Activated naive CD8-positive, alpha-beta T cell treated with anti-CD3 and anti-CD28 coated beads, Interleukin-2, amount 50 U/mL, for 16 hours (primary cell): ENCODE data around the gene VAV3.

Experiments
- DNase-seq: peaks from one replicate; pipeline ENCODE4 v3.0.0-alpha.2; 2020; ENCODE audit warnings: low read depth, low spot score

VAV3 gene

DNA sequence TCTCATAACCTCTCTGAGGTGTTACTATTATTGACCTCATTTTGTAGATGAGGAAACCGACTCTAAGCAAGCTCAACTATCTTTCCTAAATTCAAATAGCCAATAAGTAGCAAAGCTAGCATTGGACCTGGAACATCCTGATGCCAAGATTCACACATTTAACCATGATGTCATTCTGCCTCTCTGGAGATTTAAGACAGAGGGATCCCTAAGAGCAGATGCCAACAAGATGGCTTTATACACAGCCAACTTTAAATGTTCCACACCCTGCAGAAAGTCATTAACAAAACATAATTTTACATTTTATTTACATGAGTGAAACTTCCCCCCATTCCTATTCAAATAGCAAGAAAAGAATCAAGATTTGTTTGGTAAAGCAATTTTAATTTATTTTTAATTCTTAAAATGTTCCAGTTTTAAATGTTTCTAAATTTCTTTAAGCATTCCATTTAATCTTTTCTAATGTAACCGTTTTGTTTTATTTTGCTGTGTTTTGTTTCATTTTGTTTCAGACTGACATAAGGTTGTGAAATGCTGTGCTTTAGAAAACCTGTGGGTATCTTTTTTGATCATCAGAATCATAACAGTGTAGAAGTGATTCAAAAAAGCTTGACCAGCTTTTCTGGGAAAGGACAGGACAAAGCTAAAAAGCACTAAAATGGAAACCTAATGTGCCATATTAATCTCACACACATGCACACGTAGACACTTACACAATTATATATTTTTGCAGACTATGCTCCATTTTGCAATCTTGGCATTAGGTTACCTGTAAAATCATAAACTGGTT lies 7.6 kb upstream of the VAV3 start:
- DNase-seq, result no peak

DNA sequence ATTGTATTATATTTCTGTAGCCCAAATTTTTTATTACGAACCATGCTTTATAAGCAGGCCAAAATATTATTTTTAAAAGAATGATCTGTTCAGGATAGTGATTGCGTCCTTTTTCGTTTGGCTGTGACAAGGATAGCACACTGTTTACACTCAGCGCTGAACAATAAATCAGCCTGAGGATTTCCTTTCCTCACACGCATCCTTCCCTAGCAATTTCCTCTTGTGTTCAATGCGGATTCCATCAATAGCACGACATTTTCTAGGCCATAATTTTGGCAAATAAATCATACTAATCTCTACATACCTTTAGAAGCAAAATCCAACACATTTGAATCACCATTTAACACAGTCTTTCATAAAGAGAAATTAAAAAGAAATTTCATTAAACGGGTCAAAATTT lies 1.6 kb upstream of the VAV3 start:
- no peak for DNase-seq

DNA sequence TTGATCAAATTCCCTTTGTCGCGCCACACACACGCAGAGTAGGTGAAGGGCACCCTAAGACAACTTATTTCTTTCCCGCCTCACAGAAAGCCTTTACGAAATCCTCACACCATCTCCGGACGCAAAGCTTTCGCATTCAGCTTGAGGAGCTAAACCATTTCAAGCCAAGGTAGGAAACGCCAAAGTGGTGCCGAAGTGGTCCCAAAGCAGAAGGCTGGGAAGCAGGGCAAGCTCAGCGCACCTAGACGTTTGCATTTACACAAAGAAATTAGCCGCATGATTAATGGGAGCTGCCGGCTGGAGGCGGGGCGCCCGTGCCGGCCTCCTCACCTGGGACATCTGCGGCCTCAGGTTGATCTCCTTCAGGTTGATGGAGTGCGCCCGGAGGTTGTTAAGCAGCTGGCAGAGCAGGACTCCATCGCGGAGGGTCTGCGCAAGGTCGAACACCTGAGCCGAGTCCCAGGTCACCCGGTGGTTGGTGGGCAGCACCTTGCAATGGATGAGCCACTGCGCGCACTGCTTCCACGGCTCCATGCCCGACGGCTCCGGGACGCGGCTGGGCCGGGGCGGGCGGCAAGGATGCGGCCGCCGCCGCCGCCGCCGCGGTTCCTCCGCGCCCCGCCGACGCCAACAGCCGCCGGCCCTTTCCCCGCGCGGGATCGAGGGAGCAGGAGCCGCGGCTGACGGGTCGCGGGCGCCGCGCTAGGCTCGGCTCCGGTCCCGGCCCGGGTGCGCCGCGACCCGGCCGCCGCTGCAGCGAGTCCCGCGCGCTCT lies 457 bp downstream of the VAV3 start:
- DNase-seq, result no peak

- DNase-seq, result no peak
These were observed 1.2 kb downstream of the VAV3 start for GRCh38 chr1:107963601-107964335.

GRCh38 chr1:107963008-107963407 lies 2.0 kb downstream of the VAV3 start:
- DNase-seq, result no peak

DNA sequence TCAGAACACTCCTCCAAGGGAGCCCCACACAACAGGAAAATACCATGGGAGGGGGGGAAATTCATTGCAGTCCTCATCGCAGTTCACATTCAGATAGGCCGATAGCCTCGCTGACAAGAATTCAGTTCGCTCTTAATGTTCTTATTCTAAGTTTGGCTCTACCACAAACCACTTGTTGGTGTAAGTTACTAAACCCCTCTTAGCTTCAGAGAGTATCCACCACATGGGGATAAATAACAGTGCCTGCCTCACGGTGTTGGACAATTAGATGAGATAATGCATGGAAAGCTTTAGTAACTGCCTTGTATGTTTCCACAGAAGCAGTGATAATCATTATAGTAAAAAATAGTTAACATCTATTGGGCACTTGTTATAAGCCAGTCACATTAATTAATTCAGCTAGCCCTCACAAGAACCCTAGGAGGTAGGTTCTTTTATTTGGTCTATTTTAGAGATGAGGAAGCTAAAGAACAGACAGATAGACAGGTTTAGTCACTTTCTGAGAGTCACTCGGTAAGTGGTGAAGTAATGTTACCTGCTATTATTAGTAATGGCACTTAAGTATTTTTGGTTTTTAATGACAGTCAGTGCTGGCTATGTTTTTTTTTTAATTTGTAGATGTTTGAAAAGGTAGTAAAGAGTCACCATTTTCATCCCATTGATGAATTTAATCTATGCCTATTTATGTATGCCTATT lies 10.1 kb downstream of the VAV3 start:
- no peak for DNase-seq

DNA sequence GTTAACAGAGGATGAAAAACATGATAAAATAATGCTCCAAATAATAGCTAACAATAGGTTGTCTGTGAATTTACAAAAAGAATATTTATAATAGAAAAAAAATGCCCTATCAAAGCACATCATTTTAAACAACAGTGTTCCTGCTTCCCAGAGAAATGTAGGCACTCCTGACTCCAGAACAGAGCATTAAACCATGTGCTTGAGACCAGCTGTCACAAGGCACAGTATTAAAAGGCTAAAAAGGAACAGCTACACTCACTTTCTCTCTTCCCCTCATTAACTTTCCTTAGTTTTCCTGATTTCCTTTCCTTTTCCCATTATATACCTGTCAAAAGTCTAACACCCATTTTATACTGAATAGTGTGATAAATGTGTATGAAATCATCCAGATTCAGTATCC lies 10.9 kb downstream of the VAV3 start:
- no peak for DNase-seq

DNA sequence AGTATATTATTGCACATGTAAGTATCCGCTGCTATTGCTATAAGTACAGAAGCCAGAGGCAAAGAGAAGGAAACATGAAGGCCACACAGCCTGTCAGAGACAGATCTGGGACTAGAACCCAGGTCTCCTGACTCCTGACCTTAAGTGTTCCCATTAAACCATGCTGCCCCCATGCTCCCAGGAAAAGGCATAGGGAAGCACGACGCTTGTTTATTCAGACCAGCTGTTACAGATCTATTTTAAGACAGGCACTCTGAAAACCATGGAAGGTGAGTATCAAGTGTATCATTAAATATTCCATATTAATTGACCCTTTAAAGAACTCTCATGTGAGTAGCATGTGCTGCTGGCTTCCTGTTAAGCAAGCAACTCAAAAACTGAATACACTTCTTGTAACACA lies 11.4 kb downstream of the VAV3 start:
- DNase-seq, result no peak

DNA sequence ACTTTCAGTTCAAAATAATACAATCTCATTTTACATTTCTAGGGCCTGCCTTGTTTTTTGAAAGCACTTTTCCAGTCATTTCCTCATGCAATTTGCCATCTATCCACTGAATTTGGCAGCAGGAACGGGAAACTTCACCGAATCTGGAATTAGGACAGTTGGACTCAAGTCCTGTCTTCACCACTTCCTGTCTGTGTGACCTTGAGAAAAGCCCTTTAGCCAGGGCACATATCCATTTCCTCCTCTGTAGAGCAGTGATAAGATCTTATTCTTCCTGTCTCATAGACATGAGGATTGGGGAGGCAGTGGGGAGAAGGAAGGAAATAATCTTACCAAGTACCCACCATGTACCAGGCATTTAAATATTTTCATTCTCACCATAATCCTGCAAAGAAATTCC lies 12.0 kb downstream of the VAV3 start:
- DNase-seq, result no peak

DNA sequence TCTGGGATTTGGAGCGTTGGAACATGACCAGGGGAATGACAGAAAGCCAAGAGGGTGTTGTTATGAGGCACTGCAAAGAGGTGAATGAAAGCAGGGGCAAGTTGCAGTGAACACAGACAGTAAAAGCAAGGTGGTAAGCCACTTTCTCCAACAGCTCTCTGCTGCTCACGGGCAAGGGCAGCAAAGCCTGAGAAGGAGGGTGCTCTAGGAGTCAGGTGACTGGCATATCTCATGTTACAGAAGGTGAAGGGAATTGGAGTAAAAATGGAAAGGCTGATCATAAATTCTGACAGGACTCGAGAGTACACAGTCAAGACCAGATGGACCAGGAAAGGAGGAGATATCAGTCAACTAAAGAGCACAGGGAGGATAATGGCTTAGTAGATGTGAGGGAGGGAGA lies 14.5 kb downstream of the VAV3 start:
- no peak for DNase-seq

GRCh38 chr1:107949467-107950253 lies 15.3 kb downstream of the VAV3 start:
- no peak for DNase-seq

GRCh38 chr1:107946794-107947193 lies 18.2 kb downstream of the VAV3 start:
- DNase-seq, result no peak

GRCh38 chr1:107943694-107944093 lies 21.3 kb downstream of the VAV3 start:
- no peak for DNase-seq

GRCh38 chr1:107942814-107943213 lies 22.2 kb downstream of the VAV3 start:
- DNase-seq, result no peak

DNA sequence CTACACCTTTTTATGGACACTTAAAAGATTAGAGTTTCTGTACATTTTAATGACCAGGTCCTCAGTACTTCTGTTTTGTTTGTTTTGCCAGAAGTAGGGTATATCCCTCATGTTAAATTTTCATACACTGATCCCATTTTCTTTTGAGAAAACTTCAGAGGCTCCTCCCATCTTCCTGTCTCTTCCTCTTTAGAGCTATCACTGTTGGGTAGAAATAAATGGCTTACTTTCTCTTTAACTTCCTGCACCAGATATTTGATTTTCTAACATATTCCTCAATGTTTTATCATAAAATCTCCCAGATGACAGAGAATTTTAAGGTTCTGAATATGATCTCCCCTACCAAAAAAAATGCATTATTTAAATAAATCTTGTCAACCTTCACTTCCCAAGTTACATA lies 23.4 kb downstream of the VAV3 start:
- DNase-seq, result no peak

GRCh38 chr1:107941123-107941522 lies 23.9 kb downstream of the VAV3 start:
- DNase-seq, result no peak

- DNase-seq, result no peak
These were observed 24.3 kb downstream of the VAV3 start for GRCh38 chr1:107940701-107941100.

DNA sequence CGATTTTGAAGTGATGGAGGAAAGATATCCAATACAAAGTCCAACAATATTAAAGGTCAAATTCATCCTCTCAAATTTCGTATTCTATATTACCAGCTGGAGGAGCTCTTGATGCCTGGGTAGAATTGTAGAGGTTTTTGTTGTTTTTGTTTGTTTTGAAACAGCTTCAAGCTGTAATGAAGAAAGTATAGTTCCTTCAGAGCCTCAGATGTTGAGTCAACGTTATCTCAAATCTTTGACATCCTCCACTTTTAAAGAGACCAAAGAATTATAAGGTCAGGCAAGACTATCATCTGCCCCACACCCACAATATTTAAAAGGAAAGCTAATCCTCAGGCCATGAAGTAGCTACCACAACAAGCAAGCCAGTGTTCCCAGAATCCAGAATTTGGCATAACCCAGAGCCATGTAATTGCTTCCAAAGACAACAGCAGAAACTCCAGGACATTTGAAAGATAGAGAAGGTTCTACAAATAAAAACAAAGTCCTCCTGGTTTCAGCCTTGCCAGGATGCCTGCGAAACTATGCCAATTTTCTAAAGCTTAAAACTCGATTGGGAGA lies 24.9 kb downstream of the VAV3 start:
- DNase-seq, result no peak

- no peak for DNase-seq
These were observed 25.7 kb downstream of the VAV3 start for GRCh38 chr1:107939256-107939655.
